ENCODE data around the gene CIDEC. TPM values are rescaled to one million over a fixed set of nuclear protein-coding genes. Genes with fewer than 3 reads are reported as not detected.
"Not testable (repeated sequence)": the region's sequence is repeated elsewhere in the genome, so short reads cannot be mapped to it uniquely, and the experiment has no call there.

The CIDEC gene
- total and polyA plus RNA-seq, 12 donors: 0.27 to 25.3 (median 4.7) TPM; not detected in 1

DNA sequence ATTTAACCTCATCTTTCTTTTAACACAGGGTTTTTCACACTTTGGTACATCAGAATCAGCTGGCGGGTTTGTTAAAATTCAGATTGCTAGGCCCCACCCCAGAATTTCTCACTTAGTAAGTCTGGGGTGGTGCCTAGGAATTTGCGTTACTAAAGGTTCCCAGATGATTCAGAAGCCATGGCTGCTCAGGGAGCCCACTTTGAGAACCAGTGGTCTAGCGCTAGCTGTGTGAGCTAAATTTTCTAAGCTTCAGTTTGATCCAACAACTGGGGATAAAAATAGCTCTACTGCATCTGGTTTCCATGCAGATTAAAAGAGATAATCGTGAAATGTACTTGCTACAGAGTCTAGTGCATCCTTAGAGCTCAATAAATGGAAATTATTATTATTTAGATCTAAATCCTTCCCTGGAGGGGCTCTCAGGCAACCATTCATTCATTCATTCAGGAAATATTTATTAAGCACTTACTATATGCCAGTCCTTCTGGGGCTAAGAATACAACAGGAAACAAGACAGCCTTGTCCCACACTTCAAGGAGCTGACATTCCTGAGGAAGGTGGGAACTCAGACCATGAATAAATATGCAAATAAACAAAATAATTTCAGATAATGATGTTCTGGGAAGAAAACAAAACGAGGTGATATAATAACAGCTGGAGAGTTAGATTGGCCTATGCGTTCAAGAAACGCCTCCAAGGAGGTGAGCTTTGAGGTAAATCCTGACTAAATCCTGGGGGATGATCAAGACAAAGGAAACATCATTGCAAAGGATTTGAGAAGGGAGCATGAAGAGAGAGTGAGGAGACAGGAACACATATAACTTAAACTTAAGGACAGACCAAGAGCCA, 3.9 kb upstream of the CIDEC start:
- H3K9me3 ChIP-seq: no peaks in the 10 kb centered on the region
- 75 to 79% methylated on average over 7 of the region's 7 CpGs for WGBS, 2 donors
- no peak for TF ChIP-seq CTCF (IDR thresholded peaks at IDR 0.05)
- no peak overlapping the region for H3K4me3 ChIP-seq
- ATAC-seq (no peak), DNase-seq (no peak)
- no peaks in the 10 kb centered on the region for H3K4me1 ChIP-seq
- no peaks in the 10 kb centered on the region for H3K36me3 ChIP-seq
- H3K27me3 ChIP-seq: no peaks in the 10 kb centered on the region
- intact Hi-C loops (cut with DNase I): no loop called here
- no peak overlapping the region for H3K27ac ChIP-seq

DNA sequence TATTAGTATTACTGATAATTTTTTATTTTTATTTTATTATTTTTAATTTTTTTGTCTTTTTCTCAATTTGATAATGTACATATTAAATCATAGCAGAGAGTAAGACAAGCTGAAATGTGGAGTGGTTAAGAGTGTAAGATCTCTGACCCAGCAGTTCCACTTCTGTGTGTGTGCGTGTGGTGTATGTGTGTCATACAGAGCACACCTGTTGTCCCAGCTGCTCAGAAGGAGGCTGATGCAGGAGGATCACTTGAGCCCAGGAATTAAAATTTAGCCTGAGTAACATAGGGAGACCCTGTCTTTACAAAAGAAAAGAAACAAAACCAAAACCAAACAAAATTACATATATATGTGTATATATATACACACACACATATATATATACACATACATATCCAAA, 1.4 kb upstream of the CIDEC start:
- Histone ChIP-seq H3K4me1 (no peaks in the 10 kb centered on the region), H3K9me3 (no peaks in the 10 kb centered on the region), H3K4me3 (no peak overlapping the region), H3K27me3 (no peaks in the 10 kb centered on the region), H3K27ac (no peak overlapping the region), H3K36me3 (no peaks in the 10 kb centered on the region)
- TF ChIP-seq CTCF (IDR thresholded peaks at IDR 0.05): no peak
- no peak for DNase-seq
- no peak for ATAC-seq
- intact Hi-C loops (cut with DNase I): no loop called here
- WGBS, 2 donors: 98 to 100% methylated on average over 1 of the region's 1 CpG

DNA sequence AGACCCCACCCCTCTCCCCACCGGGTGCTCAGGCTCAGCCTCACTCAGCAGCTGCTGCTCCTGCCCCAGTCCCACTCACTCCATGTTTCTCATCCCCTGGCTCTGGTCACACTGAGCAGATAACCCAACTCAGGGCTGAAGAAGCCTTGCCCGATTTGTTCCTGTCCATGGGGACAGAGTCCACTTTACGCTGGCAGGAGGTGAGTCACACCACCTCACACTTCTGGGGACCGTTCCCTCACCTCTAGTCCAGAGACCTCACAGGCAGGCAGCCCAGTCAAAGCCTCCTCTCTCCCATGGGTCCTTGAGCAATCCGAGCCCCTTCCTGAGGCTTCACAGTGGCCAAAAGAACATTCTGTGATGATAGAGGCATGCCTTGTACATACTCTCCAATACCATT, 1.4 kb downstream of the CIDEC start:
- 67 to 70% methylated on average over 5 of the region's 5 CpGs for WGBS, 2 donors

DNA sequence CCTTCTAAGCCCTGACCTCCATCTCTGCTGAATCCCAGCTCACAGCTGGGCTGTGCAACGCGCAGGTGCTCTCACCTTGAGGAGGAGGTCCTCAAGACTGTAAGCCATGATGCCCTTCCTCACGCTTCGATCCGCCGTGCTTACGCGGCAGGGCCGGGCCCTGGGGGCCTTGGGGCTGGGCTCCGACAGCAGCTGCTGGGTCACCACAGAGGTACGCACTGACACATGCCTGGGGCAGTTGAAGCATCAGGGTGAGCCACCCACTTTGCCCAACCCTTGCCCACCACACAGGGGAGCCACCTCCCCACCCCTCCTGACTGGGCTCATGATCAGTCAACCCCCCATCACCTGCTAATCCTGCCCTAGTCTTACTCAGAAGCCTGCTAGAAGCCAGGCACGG, 3.1 kb downstream of the CIDEC start:
- Histone ChIP-seq H3K4me1 (no peaks in the 10 kb centered on the region), H3K4me3 (no peak overlapping the region), H3K27me3 (no peaks in the 10 kb centered on the region), H3K36me3 (no peaks in the 10 kb centered on the region), H3K27ac (no peak overlapping the region), H3K9me3 (no peaks in the 10 kb centered on the region)
- DNase-seq (no peak), ATAC-seq (peak in 2 of 8 donors; percentile 22 to 34)
- WGBS, 2 donors: 90 to 93% methylated on average over 12 of the region's 12 CpGs
- intact Hi-C loops (cut with DNase I): no loop called here
- no peak for TF ChIP-seq CTCF (IDR thresholded peaks at IDR 0.05)

More for the DNA sequence above, 1.4 kb downstream of the CIDEC start:
- ATAC-seq (peak in 1 of 8 donors; percentile 45), DNase-seq (no peak)
- Histone ChIP-seq H3K36me3 (no peaks in the 10 kb centered on the region), H3K27me3 (no peaks in the 10 kb centered on the region), H3K4me3 (no peak overlapping the region), H3K4me1 (no peaks in the 10 kb centered on the region), H3K9me3 (no peaks in the 10 kb centered on the region), H3K27ac (no peak overlapping the region)
- intact Hi-C loops (cut with DNase I): no loop called here
- no peak for TF ChIP-seq CTCF (IDR thresholded peaks at IDR 0.05)

DNA sequence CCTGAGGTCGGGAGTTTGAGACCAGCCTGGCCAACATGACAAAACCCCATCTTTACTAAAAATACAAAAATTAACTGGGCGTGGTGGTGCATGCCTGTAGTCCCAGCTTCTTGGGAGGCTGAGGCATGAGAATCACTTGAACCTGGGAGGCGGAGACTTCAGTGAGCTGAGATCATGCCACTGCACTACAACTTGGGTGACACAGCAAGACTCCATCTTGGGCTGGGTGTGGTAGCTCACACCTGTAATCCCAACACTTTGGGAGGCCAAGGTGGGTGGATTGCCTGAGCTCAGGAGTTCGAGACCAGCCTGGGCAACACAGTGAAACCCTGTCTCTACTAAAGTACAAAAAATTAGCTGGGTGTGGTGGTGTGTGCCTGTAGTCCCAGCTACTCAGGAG, 3.8 kb downstream of the CIDEC start:
- H3K4me1 ChIP-seq; H3K9me3 ChIP-seq; H3K4me3 ChIP-seq; DNase-seq; H3K36me3 ChIP-seq; H3K27ac ChIP-seq; ATAC-seq; H3K27me3 ChIP-seq; intact Hi-C loops (cut with DNase I): not testable (repeated sequence)
- WGBS, 2 donors: 85 to 90% methylated on average over 4 of the region's 4 CpGs
